Uterus (tissue), 2 donors: Measurements from ENCODE around the gene CALCB.

Experiments
- CTCF ChIP-seq, 4 experiments: fragments of 200-600 bp in 2 of 4; fragments of 450-650 bp in 2 of 4; sonication (generic) in 2 of 4; IDR thresholded peaks; one replicate each; pipeline ENCODE4 v1.5.1; 2016 to 2019; ENCODE audit warnings: antibody characterized with exemption in 4 of 4, mild to moderate bottlenecking in 2 of 4, moderate library complexity in 1 of 4
- POLR2A ChIP-seq, 2 donors: fragments of 450-650 bp; IDR thresholded peaks; one replicate each; pipeline ENCODE4 v1.6.1; 2016; ENCODE audit warnings: antibody characterized with exemption in 2 of 2, mild to moderate bottlenecking in 1 of 2, moderate library complexity in 1 of 2

GRCh38 chr11:15091625-15092024, 18.2 kb downstream of the CALCB start:
- TF ChIP-seq CTCF (IDR thresholded peaks at IDR 0.05) (no peak), POLR2A (IDR thresholded peaks at IDR 0.05) (no peak)
